ENCODE data around the gene UBR1. TPM values are rescaled to one million over a fixed set of nuclear protein-coding genes. Genes with fewer than 3 reads are reported as not detected.
"Not testable (repeated sequence)": the region's sequence is repeated elsewhere in the genome, so short reads cannot be mapped to it uniquely, and the experiment has no call there.

UBR1 gene
- total RNA-seq, 4 donors from 2014 or later = 11.6 to 38.2 (median 17.2) TPM

DNA sequence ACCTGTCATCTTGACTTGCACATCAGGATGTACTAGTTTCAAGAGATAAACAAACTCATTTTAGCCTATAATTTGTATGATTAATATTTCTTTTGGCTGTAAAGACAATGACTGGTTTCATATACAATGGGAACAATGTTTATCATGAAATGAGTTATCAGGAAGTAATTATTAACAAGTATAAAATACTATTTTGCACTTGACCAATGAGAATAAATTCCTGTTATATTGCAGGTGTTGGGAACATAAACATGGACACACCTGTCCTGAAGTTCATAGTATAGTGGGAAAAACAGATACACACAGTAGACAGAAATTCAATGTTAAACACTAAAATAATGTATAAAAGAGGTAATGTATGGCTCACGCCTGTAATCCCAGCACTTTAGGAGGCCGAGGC, 56.9 kb downstream of the UBR1 start:
- TF ChIP-seq, protein P1, sequence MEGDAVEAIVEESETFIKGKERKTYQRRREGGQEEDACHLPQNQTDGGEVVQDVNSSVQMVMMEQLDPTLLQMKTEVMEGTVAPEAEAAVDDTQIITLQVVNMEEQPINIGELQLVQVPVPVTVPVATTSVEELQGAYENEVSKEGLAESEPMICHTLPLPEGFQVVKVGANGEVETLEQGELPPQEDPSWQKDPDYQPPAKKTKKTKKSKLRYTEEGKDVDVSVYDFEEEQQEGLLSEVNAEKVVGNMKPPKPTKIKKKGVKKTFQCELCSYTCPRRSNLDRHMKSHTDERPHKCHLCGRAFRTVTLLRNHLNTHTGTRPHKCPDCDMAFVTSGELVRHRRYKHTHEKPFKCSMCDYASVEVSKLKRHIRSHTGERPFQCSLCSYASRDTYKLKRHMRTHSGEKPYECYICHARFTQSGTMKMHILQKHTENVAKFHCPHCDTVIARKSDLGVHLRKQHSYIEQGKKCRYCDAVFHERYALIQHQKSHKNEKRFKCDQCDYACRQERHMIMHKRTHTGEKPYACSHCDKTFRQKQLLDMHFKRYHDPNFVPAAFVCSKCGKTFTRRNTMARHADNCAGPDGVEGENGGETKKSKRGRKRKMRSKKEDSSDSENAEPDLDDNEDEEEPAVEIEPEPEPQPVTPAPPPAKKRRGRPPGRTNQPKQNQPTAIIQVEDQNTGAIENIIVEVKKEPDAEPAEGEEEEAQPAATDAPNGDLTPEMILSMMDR (IDR thresholded peaks at IDR 0.05) = no peak
- no peak for TF ChIP-seq POLR2A (IDR thresholded peaks at IDR 0.05)
- DNase-seq (ENCODE audit: low spot score in 2 of 2) = no peak
- no peak overlapping the region for H3K4me3 ChIP-seq (ENCODE audit: low read depth, poor library complexity, severe bottlenecking)
- intact Hi-C loops (cut with DNase I; ENCODE audit: low total_unique reads) = no loop called here
- 97 to 100% methylated on average over 2 of the region's 2 CpGs for WGBS, 2 donors

DNA sequence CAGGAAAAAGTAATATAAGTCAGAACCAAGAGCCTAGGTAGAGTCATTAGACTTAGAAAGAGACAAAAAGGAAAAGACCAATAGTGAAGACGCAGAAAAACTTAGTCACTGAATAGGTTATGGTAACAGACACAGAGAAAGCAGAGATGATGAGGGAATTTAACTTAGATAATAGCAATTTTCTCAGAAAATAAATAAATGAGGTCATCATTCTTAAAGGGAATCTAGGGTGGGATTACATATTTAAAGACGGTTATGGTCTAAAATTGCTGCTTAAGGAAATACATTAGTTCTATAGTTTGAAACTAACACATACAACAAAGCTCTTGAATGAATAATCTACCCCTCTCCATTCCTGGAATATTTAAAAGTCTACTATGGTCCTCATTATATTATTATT, 59.4 kb downstream of the UBR1 start:
- TF ChIP-seq, protein P1 (IDR thresholded peaks at IDR 0.05) = no peak
- TF ChIP-seq POLR2A (IDR thresholded peaks at IDR 0.05) = no peak
- DNase-seq (ENCODE audit: low spot score in 2 of 2) = no peak
- intact Hi-C loops (cut with DNase I; ENCODE audit: low total_unique reads) = no loop called here
- no peak overlapping the region for H3K4me3 ChIP-seq (ENCODE audit: low read depth, poor library complexity, severe bottlenecking)
- 89 to 94% methylated on average over 2 of the region's 2 CpGs for WGBS, 2 donors

DNA sequence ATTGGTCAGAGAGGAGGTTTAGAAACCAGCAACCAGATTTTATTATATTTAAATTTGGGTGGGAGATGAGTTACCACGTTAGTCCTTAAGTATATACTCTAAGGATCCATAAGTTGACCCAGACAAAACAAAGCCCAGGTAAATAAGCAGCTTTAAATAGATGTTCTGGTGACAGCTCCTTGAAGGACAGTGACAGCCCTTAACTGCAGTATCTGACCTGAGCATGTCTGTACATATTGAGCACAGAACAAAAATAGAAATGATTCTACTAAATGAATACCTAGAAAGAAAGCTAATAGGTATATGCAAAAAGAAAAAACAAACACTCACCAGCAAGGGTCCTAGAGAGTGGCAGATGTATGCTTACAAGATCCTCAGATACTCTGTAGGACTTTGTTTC, 63.0 kb downstream of the UBR1 start:
- DNase-seq (ENCODE audit: low spot score in 2 of 2) = no peak
- 93 to 95% methylated on average over 1 of the region's 1 CpG for WGBS, 2 donors
- no peak for TF ChIP-seq POLR2A (IDR thresholded peaks at IDR 0.05)
- TF ChIP-seq, protein P1 (IDR thresholded peaks at IDR 0.05) = no peak
- intact Hi-C loops (cut with DNase I; ENCODE audit: low total_unique reads) = no loop called here
- no peak overlapping the region for H3K4me3 ChIP-seq (ENCODE audit: low read depth, poor library complexity, severe bottlenecking)

DNA sequence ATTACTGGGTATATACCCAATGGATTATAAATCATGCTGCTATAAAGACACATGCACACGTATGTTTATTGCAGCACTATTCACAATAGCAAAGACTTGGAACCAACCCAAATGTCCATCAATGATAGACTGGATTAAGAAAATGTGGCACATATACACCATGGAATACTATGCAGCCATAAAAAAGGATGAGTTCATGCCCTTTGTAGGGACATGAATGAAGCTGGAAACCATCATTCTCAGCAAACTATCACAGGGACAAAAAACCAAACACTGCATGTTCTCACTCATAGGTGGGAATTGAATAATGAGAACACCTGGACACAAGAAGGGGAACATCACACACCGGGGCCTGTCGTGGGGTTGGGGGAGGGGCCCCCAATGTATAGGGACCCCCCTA, 64.8 kb downstream of the UBR1 start:
- intact Hi-C loops (cut with DNase I; ENCODE audit: low total_unique reads); H3K4me3 ChIP-seq (ENCODE audit: low read depth, poor library complexity, severe bottlenecking); DNase-seq (ENCODE audit: low spot score in 2 of 2): not testable (repeated sequence)
- 93 to 97% methylated on average over 3 of the region's 3 CpGs for WGBS, 2 donors

DNA sequence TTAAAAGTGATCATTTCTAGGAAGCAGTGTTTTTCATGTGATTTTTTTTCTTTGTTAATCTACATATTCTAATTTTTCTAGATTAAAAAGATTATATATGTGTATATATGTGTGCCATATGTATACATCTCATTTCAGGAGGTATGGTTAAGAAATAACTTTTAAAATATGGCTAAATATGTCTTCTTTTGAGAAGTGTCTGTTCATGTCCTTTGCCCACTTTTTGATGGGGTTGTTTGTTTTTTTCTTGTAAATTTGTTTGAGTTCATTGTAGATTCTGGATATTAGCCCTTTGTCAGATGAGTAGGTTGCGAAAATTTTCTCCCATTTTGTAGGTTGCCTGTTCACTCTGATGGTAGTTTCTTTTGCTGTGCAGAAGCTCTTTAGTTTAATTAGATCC, 70.6 kb downstream of the UBR1 start:
- 100% methylated on average over 1 of the region's 1 CpG; no CpG with 5 or more reads in 1 of the 2 donors for WGBS, 2 donors
- DNase-seq (ENCODE audit: low spot score in 2 of 2); intact Hi-C loops (cut with DNase I; ENCODE audit: low total_unique reads); H3K4me3 ChIP-seq (ENCODE audit: low read depth, poor library complexity, severe bottlenecking): not testable (repeated sequence)

DNA sequence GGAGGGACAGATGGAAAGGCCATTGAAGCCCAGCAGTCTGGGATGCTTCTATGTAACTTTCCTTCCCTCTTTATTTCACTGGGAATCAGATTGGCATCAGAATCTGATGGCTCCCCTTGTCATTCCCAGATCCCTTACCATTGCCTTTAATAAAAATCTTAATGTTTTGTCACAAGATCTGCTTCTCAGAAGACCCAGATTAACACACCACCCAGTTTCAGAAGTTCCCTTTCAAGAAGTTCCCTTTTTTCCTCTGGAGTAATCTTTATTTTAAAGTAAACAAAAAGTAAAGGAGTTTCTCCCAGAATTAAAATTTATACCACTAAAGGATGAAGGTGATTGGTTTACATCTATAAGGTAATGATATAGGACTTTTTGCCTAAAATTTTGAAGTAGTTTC, 76.4 kb downstream of the UBR1 start:
- no peak overlapping the region for H3K4me3 ChIP-seq (ENCODE audit: low read depth, poor library complexity, severe bottlenecking)
- DNase-seq (ENCODE audit: low spot score in 2 of 2) = no peak
- TF ChIP-seq, protein P1 (IDR thresholded peaks at IDR 0.05) = no peak
- TF ChIP-seq POLR2A (IDR thresholded peaks at IDR 0.05) = no peak
- intact Hi-C loops (cut with DNase I; ENCODE audit: low total_unique reads) = loop anchor here (10.0 kb wide), 1 partner anchor 1895 kb away; no protein-coding TSS in a partner anchor

DNA sequence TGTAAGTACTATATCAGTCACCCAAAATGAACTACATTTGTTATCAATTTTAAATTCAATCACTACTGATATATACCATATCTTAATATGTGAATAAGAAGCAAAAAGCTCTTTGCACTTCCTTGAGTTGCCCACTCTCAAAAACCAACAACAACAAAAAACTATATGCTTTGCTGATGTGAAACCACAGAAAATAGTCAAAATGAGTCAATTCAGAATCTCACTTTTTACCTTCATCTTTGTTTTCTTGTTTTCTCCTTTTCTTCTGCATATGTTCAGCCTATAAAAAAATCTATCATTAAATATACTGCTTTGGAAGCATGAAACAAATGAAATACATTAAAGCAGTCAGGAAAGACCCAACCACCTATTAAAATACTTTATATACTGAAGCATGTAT, 80.7 kb downstream of the UBR1 start:
- TF ChIP-seq POLR2A (IDR thresholded peaks at IDR 0.05) = no peak
- TF ChIP-seq, protein P1 (IDR thresholded peaks at IDR 0.05) = no peak
- intact Hi-C loops (cut with DNase I; ENCODE audit: low total_unique reads) = loop anchor here (10.0 kb wide), 1 partner anchor 1890 kb away; no protein-coding TSS in a partner anchor
- no peak overlapping the region for H3K4me3 ChIP-seq (ENCODE audit: low read depth, poor library complexity, severe bottlenecking)
- no peak for DNase-seq (ENCODE audit: low spot score in 2 of 2)

DNA sequence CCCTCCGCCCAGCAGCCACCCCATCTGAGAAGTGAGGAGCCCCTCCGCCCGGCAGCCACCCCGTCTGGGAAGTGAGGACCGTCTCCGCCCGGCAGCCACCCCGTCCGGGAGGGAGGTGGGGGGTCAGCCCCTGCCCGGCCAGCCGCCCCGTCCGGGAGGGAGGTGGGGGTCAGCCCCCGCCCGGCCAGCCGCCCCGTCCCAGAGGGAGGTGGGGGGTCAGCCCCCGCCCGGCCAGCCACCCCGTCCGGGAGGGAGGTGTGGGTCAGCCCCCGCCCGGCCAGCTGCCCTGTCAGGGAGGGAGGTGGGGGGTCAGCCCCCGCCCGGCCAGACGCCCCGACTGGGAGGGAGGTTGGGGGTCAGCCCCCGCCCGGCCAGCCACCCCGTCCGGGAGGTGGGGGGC, 91.2 kb downstream of the UBR1 start:
- intact Hi-C loops (cut with DNase I; ENCODE audit: low total_unique reads); H3K4me3 ChIP-seq (ENCODE audit: low read depth, poor library complexity, severe bottlenecking); DNase-seq (ENCODE audit: low spot score in 2 of 2): not testable (repeated sequence)
- 92 to 98% methylated on average over 9 to 13 of the region's 31 CpGs for WGBS, 2 donors
